GM12892 (cell line): ENCODE data around the gene TADA2A.

Source experiments
- DNase-seq: peaks from one replicate; pipeline ENCODE4 v3.0.0; 2011; ENCODE audit not compliant: insufficient read length
- FAIRE-seq: peaks from 2 replicates; lab custom pipeline; 2011; peaks lifted over from hg19 to GRCh38; lab: Jason Lieb, UNC
- POLR2A ChIP-seq: IDR thresholded peaks from 2 replicates; pipeline ENCODE4 v1.6.1; 2011; ENCODE audit warnings: low read depth, low read length, control low read depth
- POLR2AphosphoS5 ChIP-seq: IDR thresholded peaks from 2 replicates; pipeline ENCODE4 v1.6.1; 2011; ENCODE audit warnings: low read depth, low read length, control low read depth
- TAF1 ChIP-seq: IDR thresholded peaks from 2 replicates; pipeline ENCODE4 v1.6.1; 2011; ENCODE audit warnings: low read depth, mild to moderate bottlenecking, control low read depth, low read length, borderline replicate concordance

Gene TADA2A

DNA sequence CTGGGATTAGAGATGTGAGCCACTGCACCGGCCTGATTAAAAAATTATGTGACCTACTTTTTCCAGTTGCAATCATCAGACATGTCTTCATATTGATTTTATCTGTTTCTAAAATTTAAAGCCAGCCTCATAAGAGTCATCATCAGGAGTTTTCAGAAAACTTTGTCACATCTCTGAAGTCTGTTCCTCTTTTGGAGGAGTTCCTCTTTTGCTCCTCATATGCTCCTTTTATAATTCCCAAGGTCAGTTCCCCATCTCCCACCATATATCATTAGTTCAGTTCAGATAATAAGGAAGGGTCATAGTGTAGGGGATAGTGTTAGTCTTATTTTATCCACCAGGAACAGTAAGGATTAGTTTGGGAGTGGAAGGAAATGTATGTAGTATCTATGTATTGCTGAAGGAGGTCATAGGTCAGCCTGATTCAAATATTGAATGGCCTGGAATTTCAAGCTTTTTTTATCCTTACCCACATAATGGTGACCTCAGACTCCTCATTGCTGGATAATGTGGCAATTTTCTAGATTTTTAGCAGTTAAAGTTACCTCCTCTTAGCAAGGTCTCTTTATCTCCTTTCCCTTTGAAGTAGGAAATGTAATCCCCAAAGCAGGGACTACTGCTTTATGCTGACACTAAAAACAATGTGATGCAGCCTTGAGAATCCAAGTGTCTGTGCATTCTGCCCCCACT, 69.2 kb downstream of the TADA2A start:
- no peak for FAIRE-seq
- no peak for TF ChIP-seq POLR2AphosphoS5
- TF ChIP-seq TAF1, result no peak
- no peak for TF ChIP-seq POLR2A

DNA sequence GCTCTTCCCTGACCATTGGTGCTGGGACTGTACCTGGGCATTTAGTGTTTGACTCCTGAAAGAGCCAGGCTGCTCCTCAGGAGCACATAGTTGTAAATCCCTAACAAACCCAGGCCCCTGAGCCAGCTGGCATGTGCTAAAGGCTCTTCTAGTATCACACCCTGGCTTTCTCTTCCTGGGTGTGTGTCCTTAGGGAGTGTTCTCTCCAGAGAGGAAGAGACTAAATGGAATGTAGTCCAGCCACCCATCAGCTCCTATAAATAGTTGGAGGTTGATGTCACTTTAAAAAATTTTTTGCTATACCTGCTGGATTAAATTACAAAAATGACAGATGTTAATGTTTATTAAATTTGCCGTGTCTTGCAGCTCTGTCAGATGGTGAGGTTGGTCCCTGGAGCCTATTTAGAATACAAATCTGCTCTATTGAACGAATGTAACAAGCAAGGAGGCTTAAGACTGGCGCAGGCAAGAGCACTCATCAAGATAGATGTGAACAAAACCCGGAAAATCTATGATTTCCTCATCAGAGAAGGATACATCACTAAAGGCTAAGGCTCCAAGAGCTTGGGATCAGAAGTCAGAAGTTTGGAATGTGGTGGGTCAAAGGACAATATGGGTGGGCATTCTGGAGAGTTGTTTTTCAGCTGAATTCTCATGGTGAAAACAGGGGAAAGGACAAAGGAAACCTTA, 69.9 kb downstream of the TADA2A start:
- TF ChIP-seq TAF1, result no peak
- TF ChIP-seq POLR2A, result no peak
- no peak for TF ChIP-seq POLR2AphosphoS5
- FAIRE-seq (no peak), DNase-seq (no peak)

More for the DNA sequence above, 69.2 kb downstream of the TADA2A start:
- no peak for DNase-seq

DNA sequence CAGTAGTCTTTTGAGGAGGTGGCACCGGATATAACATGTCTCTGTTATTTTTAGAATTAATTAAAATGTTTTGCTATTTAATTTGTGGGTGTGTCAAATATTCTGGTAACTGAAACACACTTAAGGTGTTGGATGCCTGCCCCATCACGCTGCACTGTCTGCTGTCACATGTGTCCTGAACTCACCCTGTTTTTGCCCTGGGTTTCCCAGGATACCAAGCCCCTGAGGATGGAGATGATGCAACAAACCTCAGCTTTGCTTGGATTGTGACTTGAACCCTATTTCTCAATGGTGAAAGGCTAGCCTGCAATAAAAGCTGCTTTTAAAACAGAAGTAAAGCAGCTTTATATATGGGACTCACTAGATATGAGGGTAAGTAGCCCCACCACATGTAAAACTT, 71.5 kb downstream of the TADA2A start:
- FAIRE-seq, result no peak
- DNase-seq, result no peak
- TF ChIP-seq TAF1, result no peak
- no peak for TF ChIP-seq POLR2AphosphoS5
- TF ChIP-seq POLR2A, result no peak

DNA sequence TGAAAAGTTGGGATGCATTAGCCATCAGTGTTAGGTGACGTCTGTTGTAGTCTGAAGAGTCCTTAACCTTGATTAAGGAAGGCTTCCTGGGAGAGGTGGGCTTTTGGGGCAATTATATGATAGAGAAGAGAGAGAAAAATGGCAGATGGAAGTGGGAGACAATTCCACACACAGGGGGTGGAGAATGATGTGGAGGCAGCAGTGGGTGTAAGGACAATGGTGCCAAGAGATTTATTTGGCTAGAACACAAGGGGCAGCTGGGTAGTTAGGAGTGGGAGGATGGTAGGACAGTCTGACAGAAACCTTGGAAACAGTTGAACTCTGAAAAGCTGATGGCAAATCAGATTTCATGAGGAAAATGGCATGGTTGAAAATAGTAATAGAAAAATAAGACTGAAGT, 72.3 kb downstream of the TADA2A start:
- FAIRE-seq (no peak), DNase-seq (no peak)
- TF ChIP-seq POLR2AphosphoS5 (no peak), POLR2A (no peak), TAF1 (no peak)

DNA sequence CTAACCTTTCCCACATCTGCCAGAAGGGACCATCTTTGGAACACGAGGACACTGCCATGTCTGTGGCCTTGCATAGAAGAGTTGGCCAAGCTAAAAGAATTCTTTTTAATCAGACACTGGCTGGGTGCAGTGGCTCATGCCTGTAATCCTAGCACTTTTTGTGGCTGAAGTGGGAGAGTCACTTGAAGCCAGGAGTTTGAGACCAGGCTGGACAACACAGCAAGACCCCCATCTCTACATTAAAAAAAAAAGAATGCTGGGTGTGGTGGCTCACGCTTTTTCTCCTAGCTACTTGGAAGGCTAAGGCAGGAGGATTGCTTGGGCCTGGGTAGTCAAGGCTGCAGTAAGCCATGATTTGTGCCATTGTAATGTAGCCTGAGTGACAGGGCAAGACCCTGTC, 73.7 kb downstream of the TADA2A start:
- FAIRE-seq, result no peak
- DNase-seq, result no peak
- TF ChIP-seq POLR2A (no peak), POLR2AphosphoS5 (no peak)

DNA sequence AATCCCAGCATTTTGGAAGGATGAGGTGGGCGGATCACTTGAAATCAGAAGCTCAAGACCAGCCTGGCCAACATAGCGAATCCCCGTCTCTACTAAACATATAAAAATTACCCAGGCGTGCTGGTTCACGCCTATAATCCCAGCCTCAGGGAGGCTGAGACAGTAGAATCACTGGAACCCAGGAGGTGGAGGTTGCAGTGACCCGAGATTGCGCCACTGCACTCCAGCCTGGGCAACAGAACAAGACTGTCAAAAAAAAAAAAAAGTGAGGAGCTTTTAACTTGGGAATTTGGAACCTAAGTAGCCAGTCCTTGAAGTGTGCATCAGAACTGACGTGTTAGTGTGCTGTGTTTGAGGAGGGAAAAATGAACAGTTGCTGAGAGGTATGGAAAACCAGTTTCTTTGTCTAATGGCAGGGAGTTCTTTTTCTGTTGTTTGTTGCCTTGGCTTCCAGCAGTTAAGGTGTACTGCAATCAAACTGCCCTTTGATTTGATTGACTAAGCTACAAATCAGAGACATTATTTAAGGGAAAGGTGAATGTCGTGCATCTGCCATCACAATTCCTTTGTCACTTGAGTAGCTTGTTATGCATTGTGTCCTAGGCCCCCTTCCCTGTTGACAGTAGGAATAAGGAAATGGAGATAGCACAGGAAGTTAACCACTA, 74.4 kb downstream of the TADA2A start:
- TF ChIP-seq POLR2A (no peak), TAF1 (no peak), POLR2AphosphoS5 (no peak)
- FAIRE-seq (no peak), DNase-seq (no peak)

DNA sequence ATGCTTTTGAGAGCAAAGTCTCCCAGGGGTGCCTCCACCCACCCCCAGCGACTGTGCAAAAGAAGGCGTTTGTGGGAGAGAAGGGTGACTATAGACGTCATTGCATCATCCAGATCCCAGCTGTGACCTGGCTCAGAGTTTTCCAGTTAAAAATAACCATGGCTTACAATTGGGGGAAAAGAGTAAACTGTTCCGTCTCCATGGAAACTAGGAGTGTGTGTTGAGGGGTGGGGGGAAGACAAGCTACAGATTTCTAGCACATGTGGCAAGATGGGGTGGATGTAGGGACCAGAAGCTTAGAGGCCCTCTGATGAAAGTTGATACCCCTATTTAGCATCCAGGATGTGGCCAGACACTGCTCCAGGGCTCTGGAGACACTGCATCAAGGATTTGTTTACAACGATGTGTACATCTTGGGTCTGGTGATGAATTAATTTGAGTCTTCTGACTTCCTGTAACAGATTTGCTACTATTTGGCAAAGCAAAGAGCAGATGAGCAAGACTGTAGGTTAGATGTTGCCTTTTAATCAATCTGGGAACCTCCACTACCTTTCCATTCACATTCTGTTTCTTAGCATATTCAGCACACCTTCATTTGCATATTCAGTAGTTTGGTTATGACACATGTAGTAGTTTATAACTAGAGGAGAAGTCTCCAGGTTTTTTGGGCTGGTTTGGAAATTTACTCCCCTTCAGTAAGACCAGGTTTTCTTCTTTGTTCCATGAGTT, 76.8 kb downstream of the TADA2A start:
- FAIRE-seq (no peak), DNase-seq (no peak)
- no peak for TF ChIP-seq TAF1
- TF ChIP-seq POLR2AphosphoS5, result no peak
- no peak for TF ChIP-seq POLR2A

DNA sequence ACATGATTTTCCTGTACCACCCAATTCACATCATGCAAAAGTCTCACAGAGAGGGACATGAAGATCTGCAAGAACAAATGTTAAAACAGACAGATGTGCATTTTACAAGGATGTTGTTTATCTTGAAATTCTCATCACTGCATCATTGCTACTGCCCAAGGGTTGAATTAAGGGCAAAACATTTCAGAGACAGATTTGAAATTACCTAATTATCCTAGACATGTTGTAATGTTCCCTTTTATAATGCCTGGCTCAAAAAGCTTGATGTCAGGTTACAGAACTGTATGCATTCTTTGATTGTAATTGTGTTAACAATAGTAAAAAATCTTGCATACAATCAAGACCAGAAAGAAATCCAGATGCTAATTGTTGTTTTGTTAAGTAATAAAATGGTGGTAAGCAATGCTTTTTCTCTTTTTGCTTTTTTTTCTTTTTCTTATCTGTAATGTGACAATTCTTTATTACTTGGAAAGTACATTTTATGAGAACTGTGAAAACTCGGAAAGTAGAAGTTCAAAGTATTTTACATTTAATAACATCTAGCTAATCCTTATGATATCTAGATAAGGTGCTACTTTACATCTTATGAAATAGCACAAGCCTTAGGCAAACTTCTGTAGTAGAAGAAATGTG, 79.4 kb downstream of the TADA2A start:
- TF ChIP-seq TAF1, result no peak
- no peak for TF ChIP-seq POLR2AphosphoS5
- no peak for FAIRE-seq
- DNase-seq, result no peak

DNA sequence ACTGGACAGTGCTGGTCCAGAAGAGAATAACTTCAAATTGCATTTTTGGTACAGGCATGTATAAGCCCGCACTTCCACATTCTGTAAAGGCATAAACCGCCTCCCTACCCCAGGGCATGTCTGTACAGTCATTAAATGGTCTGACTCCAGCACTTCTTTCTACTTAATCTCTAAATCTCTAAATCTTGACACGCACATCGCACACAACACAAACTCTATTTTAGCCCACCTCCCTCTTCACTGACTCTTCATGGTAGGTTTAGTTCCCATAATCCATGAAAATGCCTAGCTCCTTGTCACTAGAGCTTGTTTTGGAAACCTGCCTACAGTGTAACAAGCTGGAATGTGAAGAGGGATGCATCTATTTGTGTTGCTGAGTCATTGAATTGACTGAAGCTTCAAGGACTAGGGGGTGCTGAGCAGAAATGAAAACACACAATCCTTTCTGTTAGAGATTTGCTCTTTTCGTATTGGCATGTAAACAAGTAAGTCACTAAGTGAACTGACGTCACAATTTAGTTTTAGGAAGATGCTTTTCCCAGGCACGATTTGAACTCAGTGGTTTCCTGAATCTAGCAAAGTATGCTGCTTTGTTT, 81.4 kb downstream of the TADA2A start:
- DNase-seq, result no peak
- FAIRE-seq, result no peak
- no peak for TF ChIP-seq TAF1
- no peak for TF ChIP-seq POLR2A
- TF ChIP-seq POLR2AphosphoS5, result no peak

DNA sequence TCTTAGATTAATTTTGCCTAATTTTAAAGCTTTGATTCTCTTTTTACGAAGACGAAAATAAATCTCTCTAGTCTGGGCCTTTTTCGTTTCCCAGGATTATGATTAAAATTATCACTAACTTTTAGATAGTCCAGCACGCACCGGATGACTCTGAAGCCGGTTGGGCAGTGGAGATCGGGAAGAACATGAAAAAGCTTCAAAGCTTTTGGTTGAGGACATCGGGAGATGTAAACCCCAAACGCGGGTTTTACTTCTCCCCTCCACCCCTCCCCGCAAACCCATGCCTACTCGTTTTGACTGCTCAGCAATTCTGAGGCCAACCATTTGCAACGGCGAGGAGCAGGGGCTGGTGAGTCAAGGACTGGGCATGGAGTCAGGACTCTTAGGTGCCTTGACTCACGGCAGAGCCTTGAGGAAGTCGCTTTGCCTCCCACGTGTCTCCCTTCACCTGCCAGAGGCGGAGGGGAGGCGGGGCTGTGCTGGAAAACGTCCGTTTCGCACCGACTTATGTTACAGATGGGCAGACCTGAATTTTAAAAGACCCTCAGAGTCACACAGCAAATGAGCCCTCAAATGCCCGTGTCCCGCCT, 82.0 kb downstream of the TADA2A start:
- DNase-seq (peak; percentile 37), FAIRE-seq (no peak)
- TF ChIP-seq TAF1, result no peak
